ENCODE measurements around the gene KIAA2012. TPM values are rescaled to one million over a fixed set of nuclear protein-coding genes. Genes with fewer than 3 reads are reported as not detected.

The KIAA2012 gene
- not detected for total RNA-seq

DNA sequence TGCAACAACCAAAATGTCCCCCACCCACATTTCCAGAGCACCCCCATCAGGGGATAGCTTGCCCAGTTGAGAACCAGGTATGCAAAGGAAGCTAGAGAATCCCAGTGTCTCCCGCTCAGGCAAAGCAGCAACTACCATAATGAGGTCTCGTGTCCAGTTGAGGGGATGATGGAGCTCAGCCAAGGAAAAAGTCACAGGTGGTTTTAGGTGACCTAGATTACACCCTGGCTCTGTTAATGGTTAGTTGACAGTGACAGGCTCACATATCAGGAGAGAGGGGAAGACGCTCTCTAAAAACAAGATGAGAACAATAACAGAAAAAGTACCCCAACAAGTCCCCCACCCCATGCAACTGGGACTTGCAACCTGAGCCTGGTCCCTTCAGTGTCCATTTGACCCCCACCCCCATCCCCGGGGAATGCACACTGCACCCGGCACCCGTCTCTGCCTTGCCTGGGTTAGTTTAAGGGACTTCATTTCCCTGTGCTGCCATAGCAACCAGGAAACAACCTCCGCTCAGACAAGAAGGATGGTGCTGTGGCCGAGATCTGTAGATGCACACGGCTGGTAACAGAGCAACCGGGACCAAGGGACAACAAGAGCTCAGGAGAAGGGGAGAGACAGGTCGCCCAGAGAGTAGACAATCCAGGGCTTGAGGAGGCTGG, at the start of gene KIAA2012:
Gene KIAA2012, plus strand, starts transcription at position 519 of the 665 bp plus-strand sequence. CDS start 373 bp downstream, outside the sequence.
- DNase-seq (ENCODE audit: low spot score in 2 of 2) (no peak), ATAC-seq (no peak)
- H3K36me3 Mint-ChIP-seq: no peaks in the 10 kb centered on the region
- no peaks in the 10 kb centered on the region for H3K9me3 Mint-ChIP-seq
- H3K27ac Mint-ChIP-seq: no peak within 1 kb of the TSS

DNA sequence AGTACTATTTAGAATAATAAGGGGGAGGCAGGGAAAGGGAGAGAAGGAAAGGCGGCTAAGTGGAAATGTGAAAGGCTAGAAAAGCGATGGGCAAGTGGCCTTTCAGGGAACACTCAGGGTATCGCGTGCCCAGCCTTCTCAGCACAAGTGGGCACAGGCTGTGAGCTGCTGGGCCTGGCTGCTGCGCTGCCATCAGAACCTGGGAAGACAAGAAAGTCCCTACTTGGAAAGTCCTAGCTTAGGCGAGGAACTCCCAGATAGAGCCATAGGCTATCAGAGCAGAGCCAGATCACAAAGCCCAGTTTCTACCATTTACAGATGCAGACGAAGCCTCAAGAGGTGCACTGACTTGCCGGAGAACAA, 49.2 kb upstream of the KIAA2012 start:
- Mint-ChIP-seq H3K27ac (no peak overlapping the region), H3K9me3 (no peaks in the 10 kb centered on the region), H3K36me3 (no peaks in the 10 kb centered on the region)
- no peak for ATAC-seq
- no peak for DNase-seq (ENCODE audit: low spot score in 2 of 2)

DNA sequence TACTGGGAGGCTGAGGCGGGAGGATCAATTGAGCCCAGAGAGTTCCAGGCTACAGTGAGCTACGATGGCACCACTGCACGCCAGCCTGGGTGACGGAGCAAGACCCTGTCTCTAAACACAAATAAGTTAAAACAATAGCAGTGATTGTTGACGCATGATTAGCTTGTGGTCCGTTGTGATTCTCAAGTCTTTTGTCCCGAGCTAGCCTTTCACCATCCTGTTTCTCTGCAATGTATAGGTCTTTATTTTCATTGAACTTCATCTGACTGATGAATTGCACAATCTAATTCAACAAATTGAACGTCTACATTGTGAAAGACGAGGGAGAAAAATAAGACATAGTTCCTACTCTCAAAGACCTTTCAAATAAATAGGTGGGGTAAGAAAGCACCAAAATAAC, 48.2 kb upstream of the KIAA2012 start:
- H3K36me3 Mint-ChIP-seq: no peaks in the 10 kb centered on the region
- no peak for ATAC-seq

DNA sequence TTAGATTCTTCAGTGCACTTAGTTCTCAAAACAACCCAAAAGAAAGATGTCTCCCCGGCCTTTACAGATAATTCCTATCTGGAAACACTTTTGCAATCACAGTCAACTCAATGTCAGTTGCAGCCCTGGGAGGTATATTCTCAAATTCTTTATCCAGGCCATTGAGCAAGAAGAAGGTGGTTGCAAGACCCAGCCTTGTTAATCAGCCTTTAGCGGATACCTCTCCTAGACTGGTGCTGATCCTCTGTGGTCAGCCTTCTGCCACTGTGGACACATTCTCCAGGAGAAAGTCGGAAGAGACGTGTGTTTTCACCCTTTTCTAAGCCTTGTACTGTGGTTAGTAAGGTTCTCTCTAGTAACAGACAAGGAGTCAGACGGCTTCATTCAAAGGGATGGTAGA, 47.2 kb upstream of the KIAA2012 start:
- ATAC-seq (no peak), DNase-seq (ENCODE audit: low spot score in 2 of 2) (no peak)
- Mint-ChIP-seq H3K27ac (no peak overlapping the region), H3K9me3 (no peaks in the 10 kb centered on the region), H3K36me3 (no peaks in the 10 kb centered on the region)

More for the DNA sequence above, 48.2 kb upstream of the KIAA2012 start:
- DNase-seq (ENCODE audit: low spot score in 2 of 2): no peak
- Mint-ChIP-seq H3K27ac (no peak overlapping the region), H3K9me3 (no peaks in the 10 kb centered on the region)

DNA sequence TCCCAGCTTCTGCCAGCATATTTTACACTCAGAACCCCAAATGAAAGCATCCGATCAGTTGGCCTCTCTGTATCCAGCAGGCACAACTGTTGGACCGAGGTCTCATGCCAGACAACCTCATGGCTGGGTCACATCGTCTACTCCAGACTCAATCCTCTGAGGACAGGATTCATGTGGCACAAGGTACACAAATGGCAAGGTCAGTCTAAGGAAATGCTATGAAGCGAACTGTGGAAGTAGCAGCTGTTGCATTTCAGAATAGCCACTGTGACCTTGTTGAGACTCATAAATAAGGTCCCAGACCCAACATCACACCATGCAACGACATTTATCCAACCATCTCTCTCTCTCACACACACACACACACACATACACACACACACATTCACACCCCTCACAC, 46.5 kb upstream of the KIAA2012 start:
- DNase-seq (ENCODE audit: low spot score in 2 of 2) (no peak), ATAC-seq (no peak)
- Mint-ChIP-seq H3K9me3 (no peaks in the 10 kb centered on the region), H3K27ac (no peak overlapping the region), H3K36me3 (no peaks in the 10 kb centered on the region)

DNA sequence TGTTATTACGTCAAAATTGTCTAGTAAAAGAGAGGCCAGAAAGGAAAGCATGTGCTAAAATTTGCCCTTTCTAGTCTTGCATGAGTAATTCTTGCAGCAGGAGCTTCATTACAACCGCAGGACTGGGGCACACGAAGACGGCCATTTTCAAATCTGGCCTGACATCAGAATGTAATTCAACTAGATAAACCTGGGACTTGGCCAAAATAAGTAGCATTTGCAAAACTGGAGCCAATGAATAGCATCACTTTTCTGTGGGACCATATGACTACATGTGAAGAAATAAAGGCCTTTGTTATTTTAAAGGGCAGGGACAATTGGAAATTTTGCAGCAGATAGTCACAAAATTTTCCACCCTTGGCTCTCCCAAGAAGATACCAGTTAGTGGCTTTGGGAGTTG, 42.4 kb upstream of the KIAA2012 start:
- no peak for DNase-seq (ENCODE audit: low spot score in 2 of 2)
- no peak for ATAC-seq
- Mint-ChIP-seq H3K27ac (no peak overlapping the region), H3K9me3 (no peaks in the 10 kb centered on the region), H3K36me3 (no peaks in the 10 kb centered on the region)

DNA sequence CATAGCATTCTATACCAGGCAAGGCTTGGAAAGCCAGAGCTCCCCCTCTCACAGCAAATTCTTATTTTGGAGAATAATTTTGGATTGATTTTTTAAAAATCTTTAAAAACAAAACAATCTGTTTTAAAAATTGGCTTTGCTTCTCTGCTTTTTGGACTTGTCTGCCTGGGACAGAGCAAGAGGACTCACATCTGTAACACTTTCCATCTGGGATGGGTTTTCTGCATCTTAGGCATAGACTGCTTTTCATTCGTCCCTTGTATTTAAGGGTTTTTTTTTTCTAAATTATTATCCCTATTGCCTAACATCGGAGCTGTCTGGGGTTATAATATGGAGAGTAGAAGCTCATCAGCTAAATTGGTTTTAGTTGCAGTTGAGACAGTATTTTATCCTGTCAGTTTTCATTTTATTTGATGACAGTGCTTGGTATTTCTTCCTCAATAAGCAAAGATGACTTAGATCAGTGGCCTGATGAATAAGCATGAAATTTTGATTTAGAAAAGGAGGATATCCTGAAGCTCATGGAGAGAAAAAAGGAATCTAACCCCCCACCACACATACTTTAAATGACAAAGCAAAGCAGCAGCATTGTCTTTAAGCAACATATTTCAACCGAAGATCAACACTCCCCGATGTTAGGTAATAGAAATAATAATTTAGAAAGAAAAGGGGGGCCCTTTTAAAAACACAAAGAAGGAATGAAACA, 41.7 kb upstream of the KIAA2012 start:
- Mint-ChIP-seq H3K27ac (no peak overlapping the region), H3K9me3 (no peaks in the 10 kb centered on the region), H3K36me3 (no peaks in the 10 kb centered on the region)
- DNase-seq (ENCODE audit: low spot score in 2 of 2) (no peak), ATAC-seq (no peak)

DNA sequence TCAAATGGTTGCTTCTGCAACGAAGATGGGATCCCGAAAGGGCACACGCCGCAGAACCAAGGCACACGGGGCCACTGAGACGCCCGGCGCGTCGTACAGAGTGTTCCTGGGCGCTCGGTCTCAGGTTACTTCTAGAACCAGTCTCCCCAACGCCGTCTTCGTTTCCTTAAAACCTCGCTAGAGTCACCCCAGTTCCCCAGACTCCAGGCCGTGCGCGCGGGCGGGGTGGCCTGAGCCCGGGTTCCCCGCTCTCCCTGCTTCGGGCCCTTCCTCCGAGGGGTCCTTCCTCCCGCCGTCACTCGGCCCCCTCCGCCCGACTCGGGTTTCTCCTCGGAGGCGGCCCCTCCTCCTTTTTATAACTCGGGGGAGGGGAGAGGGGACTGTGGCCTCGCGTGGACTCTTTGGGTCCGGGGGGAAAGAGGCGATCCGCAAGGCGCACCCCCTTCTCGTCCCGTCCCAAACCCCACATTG, 40.2 kb upstream of the KIAA2012 start:
- H3K36me3 Mint-ChIP-seq: no peaks in the 10 kb centered on the region
- H3K27ac Mint-ChIP-seq: no peak overlapping the region
- no peaks in the 10 kb centered on the region for H3K9me3 Mint-ChIP-seq
- DNase-seq (ENCODE audit: low spot score in 2 of 2) (peak in 1 of 2 donors; percentile 54), ATAC-seq (peak; percentile 17 to 30)

DNA sequence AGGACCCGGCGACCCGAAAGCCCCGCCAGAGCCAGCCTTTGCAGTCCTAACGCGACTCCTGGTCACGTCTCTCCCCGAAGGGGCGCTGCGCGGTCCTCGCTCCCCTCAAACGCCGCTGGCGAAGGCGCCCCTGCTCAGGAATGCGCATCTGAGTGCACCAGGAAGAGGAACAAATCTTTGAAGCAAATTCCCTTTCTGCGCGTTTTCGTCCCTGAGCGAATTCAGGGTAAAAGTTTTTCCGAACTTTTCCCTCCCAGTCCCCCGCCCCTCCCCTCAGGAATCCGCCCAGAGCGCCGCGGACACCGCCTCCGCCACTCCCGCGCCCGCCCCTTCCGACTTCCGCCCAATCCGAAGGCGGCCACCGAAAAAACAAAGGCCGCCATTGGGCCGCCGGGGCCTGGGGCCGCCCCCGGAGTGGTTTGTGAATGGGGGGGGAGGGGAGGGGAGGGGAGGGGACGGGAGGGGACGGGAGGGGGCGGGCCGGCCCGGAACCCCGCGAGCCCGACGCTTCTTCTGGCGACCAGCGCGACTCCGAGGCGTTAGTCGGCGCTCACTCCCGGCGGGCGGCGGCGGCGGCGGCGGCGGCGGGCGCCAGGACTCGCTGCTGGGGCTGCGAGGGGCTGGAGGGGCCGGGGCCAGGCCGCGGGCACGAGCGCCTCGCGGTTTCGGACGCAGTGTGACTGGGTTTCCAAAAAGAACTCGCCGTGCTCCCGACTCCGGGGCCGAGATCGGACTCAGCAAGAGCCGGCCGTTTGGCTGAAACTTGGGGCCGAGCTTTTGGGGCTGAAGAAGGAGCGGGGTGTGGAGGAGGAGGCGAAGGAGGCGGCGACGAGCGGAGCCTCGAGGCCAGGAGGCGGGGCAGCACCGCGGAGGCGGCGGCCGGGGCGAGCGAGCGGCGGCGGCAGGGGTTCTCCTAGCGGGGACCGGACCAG, 39.5 kb upstream of the KIAA2012 start, which contains the start of gene FZD7:
Gene FZD7, plus strand, starts transcription at position 539 of the 932 bp plus-strand sequence. CDS start 793 bp downstream, outside the sequence.
- peak; percentile 81 to 86 for ATAC-seq
- H3K36me3 Mint-ChIP-seq: no peaks in the 10 kb centered on the region
- no peak within 1 kb of the TSS for H3K27ac Mint-ChIP-seq

DNA sequence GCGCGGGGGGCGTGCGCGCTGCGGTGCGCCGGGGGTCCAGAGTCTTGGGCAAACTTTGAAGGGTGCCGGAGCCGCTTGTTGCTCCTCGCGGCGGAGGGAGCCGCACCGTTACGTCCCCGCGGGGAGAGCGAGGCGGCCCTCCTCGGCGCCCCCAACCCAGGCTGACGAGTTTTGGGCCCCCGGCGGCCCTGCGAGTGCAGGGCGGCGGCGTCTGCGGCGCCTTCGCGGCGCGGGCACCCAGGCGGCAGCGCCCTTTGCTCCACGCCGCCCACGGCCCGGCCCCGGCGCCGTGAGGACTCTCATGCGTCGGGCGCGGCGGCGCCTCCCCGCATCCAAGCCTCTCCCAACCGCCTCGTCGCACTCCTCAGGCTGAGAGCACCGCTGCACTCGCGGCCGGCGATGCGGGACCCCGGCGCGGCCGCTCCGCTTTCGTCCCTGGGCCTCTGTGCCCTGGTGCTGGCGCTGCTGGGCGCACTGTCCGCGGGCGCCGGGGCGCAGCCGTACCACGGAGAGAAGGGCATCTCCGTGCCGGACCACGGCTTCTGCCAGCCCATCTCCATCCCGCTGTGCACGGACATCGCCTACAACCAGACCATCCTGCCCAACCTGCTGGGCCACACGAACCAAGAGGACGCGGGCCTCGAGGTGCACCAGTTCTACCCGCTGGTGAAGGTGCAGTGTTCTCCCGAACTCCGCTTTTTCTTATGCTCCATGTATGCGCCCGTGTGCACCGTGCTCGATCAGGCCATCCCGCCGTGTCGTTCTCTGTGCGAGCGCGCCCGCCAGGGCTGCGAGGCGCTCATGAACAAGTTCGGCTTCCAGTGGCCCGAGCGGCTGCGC, 38.6 kb upstream of the KIAA2012 start:
- no peak overlapping the region for H3K27ac Mint-ChIP-seq
- no peaks in the 10 kb centered on the region for H3K9me3 Mint-ChIP-seq
- peak in 1 of 2 donors; percentile 35 for DNase-seq (ENCODE audit: low spot score in 2 of 2)
- peak; percentile 4 to 8 for ATAC-seq
- H3K36me3 Mint-ChIP-seq: no peaks in the 10 kb centered on the region

More for the DNA sequence above, 39.5 kb upstream of the KIAA2012 start, which contains the start of gene FZD7:
- DNase-seq (ENCODE audit: low spot score in 2 of 2): peak; percentile 87 to 89
- H3K9me3 Mint-ChIP-seq: no peaks in the 10 kb centered on the region

DNA sequence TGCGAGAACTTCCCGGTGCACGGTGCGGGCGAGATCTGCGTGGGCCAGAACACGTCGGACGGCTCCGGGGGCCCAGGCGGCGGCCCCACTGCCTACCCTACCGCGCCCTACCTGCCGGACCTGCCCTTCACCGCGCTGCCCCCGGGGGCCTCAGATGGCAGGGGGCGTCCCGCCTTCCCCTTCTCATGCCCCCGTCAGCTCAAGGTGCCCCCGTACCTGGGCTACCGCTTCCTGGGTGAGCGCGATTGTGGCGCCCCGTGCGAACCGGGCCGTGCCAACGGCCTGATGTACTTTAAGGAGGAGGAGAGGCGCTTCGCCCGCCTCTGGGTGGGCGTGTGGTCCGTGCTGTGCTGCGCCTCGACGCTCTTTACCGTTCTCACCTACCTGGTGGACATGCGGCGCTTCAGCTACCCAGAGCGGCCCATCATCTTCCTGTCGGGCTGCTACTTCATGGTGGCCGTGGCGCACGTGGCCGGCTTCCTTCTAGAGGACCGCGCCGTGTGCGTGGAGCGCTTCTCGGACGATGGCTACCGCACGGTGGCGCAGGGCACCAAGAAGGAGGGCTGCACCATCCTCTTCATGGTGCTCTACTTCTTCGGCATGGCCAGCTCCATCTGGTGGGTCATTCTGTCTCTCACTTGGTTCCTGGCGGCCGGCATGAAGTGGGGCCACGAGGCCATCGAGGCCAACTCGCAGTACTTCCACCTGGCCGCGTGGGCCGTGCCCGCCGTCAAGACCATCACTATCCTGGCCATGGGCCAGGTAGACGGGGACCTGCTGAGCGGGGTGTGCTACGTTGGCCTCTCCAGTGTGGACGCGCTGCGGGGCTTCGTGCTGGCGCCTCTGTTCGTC, 37.7 kb upstream of the KIAA2012 start:
- ATAC-seq (no peak), DNase-seq (ENCODE audit: low spot score in 2 of 2) (peak in 1 of 2 donors; percentile 33)
- Mint-ChIP-seq H3K9me3 (no peaks in the 10 kb centered on the region), H3K36me3 (no peaks in the 10 kb centered on the region), H3K27ac (no peak overlapping the region)

DNA sequence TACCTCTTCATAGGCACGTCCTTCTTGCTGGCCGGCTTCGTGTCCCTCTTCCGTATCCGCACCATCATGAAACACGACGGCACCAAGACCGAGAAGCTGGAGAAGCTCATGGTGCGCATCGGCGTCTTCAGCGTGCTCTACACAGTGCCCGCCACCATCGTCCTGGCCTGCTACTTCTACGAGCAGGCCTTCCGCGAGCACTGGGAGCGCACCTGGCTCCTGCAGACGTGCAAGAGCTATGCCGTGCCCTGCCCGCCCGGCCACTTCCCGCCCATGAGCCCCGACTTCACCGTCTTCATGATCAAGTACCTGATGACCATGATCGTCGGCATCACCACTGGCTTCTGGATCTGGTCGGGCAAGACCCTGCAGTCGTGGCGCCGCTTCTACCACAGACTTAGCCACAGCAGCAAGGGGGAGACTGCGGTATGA, 37.1 kb upstream of the KIAA2012 start:
- no peaks in the 10 kb centered on the region for H3K9me3 Mint-ChIP-seq
- DNase-seq (ENCODE audit: low spot score in 2 of 2) (no peak), ATAC-seq (no peak)
- H3K27ac Mint-ChIP-seq: no peak overlapping the region
- H3K36me3 Mint-ChIP-seq: no peaks in the 10 kb centered on the region

DNA sequence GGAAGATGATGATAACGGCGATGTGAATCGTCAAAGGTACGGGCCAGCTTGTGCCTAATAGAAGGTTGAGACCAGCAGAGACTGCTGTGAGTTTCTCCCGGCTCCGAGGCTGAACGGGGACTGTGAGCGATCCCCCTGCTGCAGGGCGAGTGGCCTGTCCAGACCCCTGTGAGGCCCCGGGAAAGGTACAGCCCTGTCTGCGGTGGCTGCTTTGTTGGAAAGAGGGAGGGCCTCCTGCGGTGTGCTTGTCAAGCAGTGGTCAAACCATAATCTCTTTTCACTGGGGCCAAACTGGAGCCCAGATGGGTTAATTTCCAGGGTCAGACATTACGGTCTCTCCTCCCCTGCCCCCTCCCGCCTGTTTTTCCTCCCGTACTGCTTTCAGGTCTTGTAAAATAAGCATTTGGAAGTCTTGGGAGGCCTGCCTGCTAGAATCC, 36.4 kb upstream of the KIAA2012 start:
- no peaks in the 10 kb centered on the region for H3K9me3 Mint-ChIP-seq
- no peaks in the 10 kb centered on the region for H3K36me3 Mint-ChIP-seq
- no peak overlapping the region for H3K27ac Mint-ChIP-seq
- no peak for ATAC-seq
- no peak for DNase-seq (ENCODE audit: low spot score in 2 of 2)

DNA sequence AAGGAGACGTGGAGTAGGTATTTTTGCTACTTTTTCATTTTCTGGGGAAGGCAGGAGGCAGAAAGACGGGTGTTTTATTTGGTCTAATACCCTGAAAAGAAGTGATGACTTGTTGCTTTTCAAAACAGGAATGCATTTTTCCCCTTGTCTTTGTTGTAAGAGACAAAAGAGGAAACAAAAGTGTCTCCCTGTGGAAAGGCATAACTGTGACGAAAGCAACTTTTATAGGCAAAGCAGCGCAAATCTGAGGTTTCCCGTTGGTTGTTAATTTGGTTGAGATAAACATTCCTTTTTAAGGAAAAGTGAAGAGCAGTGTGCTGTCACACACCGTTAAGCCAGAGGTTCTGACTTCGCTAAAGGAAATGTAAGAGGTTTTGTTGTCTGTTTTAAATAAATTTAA, 36.0 kb upstream of the KIAA2012 start:
- Mint-ChIP-seq H3K36me3 (no peaks in the 10 kb centered on the region), H3K27ac (no peak overlapping the region), H3K9me3 (no peaks in the 10 kb centered on the region)
- ATAC-seq: no peak
- DNase-seq (ENCODE audit: low spot score in 2 of 2): no peak

Data from activated naive CD4-positive, alpha-beta T cell treated with anti-CD3 and anti-CD28 coated beads, Interleukin-2, amount 50 U/mL, for 72 hours (primary cell).